AG10803 (cell line): ENCODE results near the gene CPN1.

Source experiments
- DNase-seq: peaks from one replicate; pipeline ENCODE4 v3.0.0; 2010; ENCODE audit warnings: low read depth
- H3K4me3 ChIP-seq: 2 replicates; pipeline ENCODE4 v1.5.1; 2011; ENCODE audit warnings: mild to moderate bottlenecking, low read length, control low read depth
- TF ChIP-seq, protein P1 (sequence below): conservative IDR thresholded peaks from 2 replicates; pipeline ENCODE4 v1.5.1; 2011; ENCODE audit warnings: mild to moderate bottlenecking, low read length, control low read depth, inconsistent platforms

The CPN1 gene

DNA sequence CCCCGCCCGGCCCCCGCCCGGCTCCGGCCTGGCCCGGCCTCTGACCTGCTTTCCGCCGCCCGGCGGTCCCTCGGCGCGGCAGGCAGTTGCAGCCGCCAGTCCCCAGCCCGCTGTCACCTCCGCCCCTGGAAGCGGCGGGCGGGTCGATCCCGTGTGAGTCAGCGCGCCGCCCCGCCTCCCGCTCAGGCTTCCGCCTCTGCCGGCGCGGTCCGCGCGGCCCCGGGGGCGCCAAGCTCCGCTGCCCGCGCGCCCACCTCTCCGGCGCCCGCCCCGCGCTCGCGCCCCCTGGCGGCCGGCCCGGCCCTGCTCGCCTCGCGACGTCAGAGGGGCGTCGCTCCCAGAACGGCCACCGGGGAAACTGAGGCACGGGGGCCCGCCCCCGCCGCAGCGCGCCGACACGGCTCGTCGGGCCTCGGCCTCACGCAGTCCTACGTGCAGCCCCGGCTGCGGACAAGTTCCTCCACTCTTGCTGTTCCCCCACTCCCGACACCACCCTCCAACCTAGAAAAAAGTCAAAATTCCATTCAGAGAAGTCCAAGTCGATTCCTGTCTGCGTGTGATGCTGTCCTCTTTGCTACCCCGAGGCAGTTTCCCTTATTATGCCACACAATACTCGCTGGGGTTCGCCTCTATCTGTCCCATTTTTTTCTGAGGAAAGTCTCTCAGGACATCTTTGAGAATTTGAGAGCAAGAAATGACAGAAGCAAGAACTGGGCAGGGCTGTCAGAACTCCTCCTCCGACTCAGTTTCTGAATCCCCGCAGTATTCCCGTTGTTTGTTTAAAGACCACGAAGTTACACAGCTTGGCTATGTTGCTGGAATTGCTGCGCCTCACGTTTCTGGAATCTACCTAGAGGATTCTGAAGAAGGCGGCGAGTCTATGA is 71.6 kb downstream of the CPN1 start, which contains the start of gene DNMBP:
TSS of gene DNMBP (minus strand) at position 155 of the 884 bp plus-strand sequence. CDS start 37,823 bp downstream, outside the sequence.
- DNase-seq: peak; percentile 78
- TF ChIP-seq, protein P1, sequence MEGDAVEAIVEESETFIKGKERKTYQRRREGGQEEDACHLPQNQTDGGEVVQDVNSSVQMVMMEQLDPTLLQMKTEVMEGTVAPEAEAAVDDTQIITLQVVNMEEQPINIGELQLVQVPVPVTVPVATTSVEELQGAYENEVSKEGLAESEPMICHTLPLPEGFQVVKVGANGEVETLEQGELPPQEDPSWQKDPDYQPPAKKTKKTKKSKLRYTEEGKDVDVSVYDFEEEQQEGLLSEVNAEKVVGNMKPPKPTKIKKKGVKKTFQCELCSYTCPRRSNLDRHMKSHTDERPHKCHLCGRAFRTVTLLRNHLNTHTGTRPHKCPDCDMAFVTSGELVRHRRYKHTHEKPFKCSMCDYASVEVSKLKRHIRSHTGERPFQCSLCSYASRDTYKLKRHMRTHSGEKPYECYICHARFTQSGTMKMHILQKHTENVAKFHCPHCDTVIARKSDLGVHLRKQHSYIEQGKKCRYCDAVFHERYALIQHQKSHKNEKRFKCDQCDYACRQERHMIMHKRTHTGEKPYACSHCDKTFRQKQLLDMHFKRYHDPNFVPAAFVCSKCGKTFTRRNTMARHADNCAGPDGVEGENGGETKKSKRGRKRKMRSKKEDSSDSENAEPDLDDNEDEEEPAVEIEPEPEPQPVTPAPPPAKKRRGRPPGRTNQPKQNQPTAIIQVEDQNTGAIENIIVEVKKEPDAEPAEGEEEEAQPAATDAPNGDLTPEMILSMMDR: peak; percentile 16; the same call in 1 of the 2 replicates
- peak within 1 kb of the TSS; percentile 93 for H3K4me3 ChIP-seq

DNA sequence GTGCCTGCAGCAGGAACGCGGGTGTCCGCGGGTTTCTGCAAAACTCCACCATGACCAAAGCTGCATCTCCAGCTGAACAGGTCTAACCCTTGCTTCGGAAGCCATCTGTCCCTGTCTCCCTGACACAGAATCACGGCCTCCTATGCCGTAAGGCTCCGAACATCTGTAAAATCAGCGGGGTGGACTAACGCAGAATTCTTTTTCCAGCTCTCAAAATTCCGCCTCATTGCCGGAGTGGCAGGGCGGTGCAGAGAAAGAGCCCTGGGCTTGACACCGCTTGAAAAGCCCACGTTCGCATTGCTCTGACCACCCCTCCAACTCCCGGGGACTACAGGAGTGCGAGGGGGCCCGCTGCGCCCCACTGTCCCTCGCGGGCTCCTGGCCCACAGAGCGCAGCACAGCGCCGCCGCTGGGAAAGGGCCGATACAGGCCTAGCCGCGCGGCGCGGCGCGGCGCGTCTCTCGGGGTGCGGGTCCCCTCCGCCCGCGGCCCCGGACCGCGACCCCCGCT is 72.3 kb downstream of the CPN1 start:
- H3K4me3 ChIP-seq: peak overlapping the region; percentile 93
- TF ChIP-seq, protein P1: peak; percentile 43
- no peak for DNase-seq

DNA sequence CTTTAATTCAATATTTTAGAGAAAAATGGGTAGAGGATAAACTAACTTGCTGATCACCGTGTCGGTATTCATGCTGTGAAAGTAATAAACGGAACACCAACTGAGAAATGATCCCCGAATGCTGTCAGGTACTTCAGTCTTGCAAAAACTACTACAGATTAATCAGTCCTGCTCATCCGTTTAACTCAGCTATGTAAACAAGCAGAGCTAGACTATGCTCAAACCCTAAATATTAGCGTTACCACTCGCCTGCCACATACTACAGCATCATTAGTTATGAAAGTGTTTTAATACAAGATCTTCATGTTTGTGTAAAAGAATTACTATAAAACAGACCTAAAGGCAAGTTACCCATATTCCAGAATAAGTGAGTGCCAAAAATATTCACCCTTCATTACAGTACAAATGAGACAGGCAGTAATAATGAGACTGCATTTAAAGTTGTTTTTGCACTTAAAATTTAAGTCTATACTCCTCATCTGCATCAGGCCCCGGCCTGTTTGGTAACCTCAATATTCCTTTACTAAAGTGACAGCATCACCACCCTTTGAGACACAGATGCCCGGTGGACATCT is 72.9 kb downstream of the CPN1 start:
- TF ChIP-seq, protein P1: no peak
- peak overlapping the region; percentile 93 for H3K4me3 ChIP-seq
- DNase-seq: peak; percentile 15

DNA sequence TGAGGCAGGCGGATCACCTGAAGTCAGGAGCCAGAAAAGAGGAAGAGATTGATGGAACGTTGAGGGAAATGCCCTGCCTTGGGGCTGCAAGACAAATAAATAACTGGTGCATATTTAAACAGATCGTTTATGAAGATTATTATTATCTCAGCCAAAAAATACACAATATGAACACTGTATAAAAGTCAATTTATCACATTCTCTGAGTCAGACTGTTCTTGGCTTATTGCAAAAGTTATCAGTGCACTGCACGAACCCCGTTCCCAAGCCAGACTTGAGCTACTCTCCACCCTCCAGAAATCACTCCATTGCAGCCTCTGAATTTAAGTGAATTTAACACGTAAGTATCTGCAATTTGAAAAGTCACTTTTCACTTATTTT is 73.5 kb downstream of the CPN1 start:
- DNase-seq: peak; percentile 68
- peak overlapping the region; percentile 93 for H3K4me3 ChIP-seq
- TF ChIP-seq, protein P1: no peak

DNA sequence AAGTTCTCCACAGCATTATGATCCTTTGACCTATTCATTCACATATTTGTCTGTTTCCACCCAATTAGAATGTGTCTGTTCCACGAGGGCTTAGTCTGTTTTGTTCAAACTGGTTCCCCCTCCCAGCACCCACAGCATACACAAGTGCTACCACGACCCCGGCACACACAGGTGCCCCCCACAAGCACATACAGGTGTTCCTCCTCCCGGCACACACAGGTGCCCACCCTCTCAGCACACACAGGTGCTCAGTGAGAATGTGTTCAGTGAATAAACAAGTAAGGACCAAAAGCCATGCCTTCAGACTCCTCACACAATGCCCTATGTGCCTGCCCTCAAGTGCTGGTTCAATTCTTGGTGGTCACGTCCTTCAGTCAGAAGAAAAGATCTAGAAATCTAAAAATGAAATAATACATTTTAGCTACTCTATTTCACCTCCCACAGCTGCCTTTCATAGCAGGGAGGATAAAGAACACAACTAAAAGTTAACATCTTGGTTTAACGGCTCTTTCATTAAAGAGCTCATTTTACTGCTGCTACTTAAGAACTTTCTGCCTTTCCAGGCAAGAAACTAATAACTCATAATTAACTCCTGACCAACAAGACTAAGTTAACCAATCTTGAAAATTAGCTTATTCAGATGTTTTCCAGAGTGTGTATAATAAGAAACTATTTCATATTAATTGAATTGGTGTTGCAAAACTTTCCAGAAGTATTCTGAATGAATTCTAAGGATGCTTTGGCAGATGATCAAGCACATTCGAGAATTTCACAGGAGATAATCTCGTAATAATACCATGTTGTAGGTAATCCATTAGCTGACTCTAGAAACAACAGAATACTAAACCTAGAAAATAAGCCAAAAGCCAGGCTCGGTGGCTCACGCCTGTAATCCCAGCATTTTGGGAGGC is 74.2 kb downstream of the CPN1 start:
- H3K4me3 ChIP-seq: peak overlapping the region; percentile 93
- DNase-seq: peak; percentile 69
- TF ChIP-seq, protein P1: no peak

DNA sequence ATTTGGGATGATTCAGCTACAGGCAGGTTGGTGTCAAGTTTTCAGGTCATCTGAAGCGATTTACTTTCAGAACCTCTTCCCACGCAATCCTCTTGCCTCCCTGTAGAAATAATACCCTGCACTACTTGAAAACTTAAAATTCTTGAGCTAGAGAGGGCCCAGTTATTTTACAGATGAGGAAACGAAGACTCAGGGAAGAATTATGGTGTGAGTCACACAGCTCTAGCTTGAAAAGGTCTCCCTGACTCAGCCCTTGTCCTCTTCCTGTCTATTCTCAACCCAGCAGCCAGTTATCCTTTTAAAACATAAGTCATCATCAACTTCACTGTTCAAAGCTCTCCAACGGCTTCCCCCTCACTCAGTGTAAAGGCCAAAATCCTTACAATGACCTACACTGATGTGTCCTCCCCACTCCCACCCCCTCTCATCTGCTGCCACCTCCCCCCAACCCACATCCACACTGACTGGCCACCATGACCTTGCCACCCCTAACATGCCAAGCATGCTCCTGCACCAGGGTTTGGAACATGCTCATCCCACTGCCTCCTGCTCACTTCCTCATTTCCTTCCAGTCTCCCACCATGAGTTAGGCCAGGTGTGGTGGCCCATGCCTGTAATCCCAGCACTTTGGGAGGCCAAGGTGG is 75.3 kb downstream of the CPN1 start:
- peak; percentile 92 for DNase-seq
- TF ChIP-seq, protein P1: no peak
- peak overlapping the region; percentile 31 for H3K4me3 ChIP-seq
